HepG2 (cell line): ENCODE data around the gene BLZF1. TPM values are rescaled to one million over a fixed set of nuclear protein-coding genes. Genes with fewer than 3 reads are reported as not detected.

ENCODE experiments used
- ATAC-seq: fragments of 200-7000 bp; cut with Tn5 transposase; 3 replicates; pipeline ENCODE4 v1.9.1; 2020; ENCODE audit warnings: mild to moderate bottlenecking, moderate library complexity
- BruUV-seq: library from RNA; stranded (reverse); fragments of 400-500 nt; replicated peaks from 2 replicates; lab custom pipeline; 2021; lab: Mats Ljungman, UMichigan
- CTCF ChIA-PET: fragments of 300-600 bp; formaldehyde crosslinking; extraction: SDS; loops from one replicate; lab custom pipeline; 2021; ENCODE audit warnings: low total read pairs, inconsistent platforms, low intra/inter-chr PET ratio; lab: Yijun Ruan, JAX
- POLR2A ChIA-PET: fragments of 350-600 bp; sonication (Branson Sonifier 250); formaldehyde crosslinking; loops from one replicate; lab custom pipeline; 2020; ENCODE audit warnings: antibody characterized with exemption, inconsistent platforms; lab: Yijun Ruan, JAX
- DNase-seq: peaks from one replicate; pipeline ENCODE4 v3.0.0-alpha.2; 2015; ENCODE audit warnings: low spot score
- FAIRE-seq: peaks from 3 replicates; lab custom pipeline; 2011; peaks lifted over from hg19 to GRCh38; lab: Jason Lieb, UNC
- H2AFZ ChIP-seq: one replicate; pipeline ENCODE4 v1.6.1; 2011; ENCODE audit warnings: low read length, inconsistent platforms
- H3K27ac ChIP-seq: fragments of 300-600 bp; 3 replicates; pipeline ENCODE4 v1.8.0; 2011; ENCODE audit warnings: mixed run types, mild to moderate bottlenecking, mixed read lengths, low read length, inconsistent platforms; ENCODE audit not compliant: insufficient read depth; ENCODE audit errors: extremely low read length
- H3K27me3 ChIP-seq, 2 experiments: fragments of 200-600 bp in 1 of 2; 2 replicates in 1 of 2; 3 replicates in 1 of 2; pipeline versions ENCODE4 v1.6.0 to v1.8.0; 2011; ENCODE audit warnings: low read length in 2 of 2, mild to moderate bottlenecking in 2 of 2, moderate library complexity in 2 of 2, inconsistent platforms in 1 of 2; ENCODE audit not compliant: insufficient read depth in 2 of 2, control insufficient read depth in 1 of 2
- H3K36me3 ChIP-seq, 2 experiments: fragments of 200-600 bp in 1 of 2; replicated peaks in 1 of 2; 2 replicates in 1 of 2; 3 replicates in 1 of 2; pipeline versions ENCODE4 v1.5.1 to v1.8.0; 2011; ENCODE audit warnings: low read length in 2 of 2, inconsistent platforms in 1 of 2; ENCODE audit not compliant: insufficient read depth in 2 of 2, control insufficient read depth in 1 of 2
- H3K4me1 ChIP-seq: 2 replicates; pipeline ENCODE4 v1.5.1; 2012; ENCODE audit warnings: low read length, inconsistent platforms; ENCODE audit not compliant: insufficient read depth
- H3K4me2 ChIP-seq: 2 replicates; pipeline ENCODE4 v1.6.0; 2011; ENCODE audit warnings: low read depth, low read length, inconsistent platforms
- H3K4me3 ChIP-seq, 3 experiments: fragments of 200-600 bp in 1 of 3; sonication (generic), shearing (Covaris generic) in 1 of 3; replicated peaks in 1 of 3; 2 replicates each; pipeline ENCODE4 v1.5.1; 2011 to 2016; ENCODE audit warnings: low read length in 3 of 3, inconsistent platforms in 2 of 3, low read depth in 2 of 3, mild to moderate bottlenecking in 2 of 3, control low read depth in 1 of 3, mixed read lengths in 1 of 3; ENCODE audit not compliant: insufficient read depth in 1 of 3
- H3K79me2 ChIP-seq: one replicate; pipeline ENCODE4 v1.6.1; 2011; ENCODE audit warnings: low read length, inconsistent platforms; ENCODE audit not compliant: insufficient read depth
- H3K9ac ChIP-seq: 2 replicates; pipeline ENCODE4 v1.6.0; 2011; ENCODE audit warnings: mild to moderate bottlenecking, low read depth, low read length, inconsistent platforms; ENCODE audit not compliant: insufficient read depth
- H3K9me3 ChIP-seq: 2 replicates; pipeline ENCODE4 v1.5.1; 2012; ENCODE audit warnings: mild to moderate bottlenecking, low read length
- H4K20me1 ChIP-seq: 2 replicates; pipeline ENCODE4 v1.6.0; 2011; ENCODE audit warnings: inconsistent platforms, mild to moderate bottlenecking, low read length, moderate library complexity; ENCODE audit not compliant: insufficient read depth
- ATRX ChIP-seq: sonication (generic); formaldehyde crosslinking; IDR thresholded peaks from 2 replicates; pipeline ENCODE4 v1.4.0; 2020; ENCODE audit warnings: missing genetic modification reagents, borderline replicate concordance
- CBX2 ChIP-seq, 2 experiments: fragments of 200-600 bp in 1 of 2; sonication (generic); formaldehyde crosslinking in 1 of 2; IDR thresholded peaks; 2 replicates each; pipeline versions ENCODE4 v1.7.0 to v1.8.1; 2018 to 2022; ENCODE audit warnings: low read depth in 2 of 2, low read length in 1 of 2, mild to moderate bottlenecking in 1 of 2, missing genetic modification reagents in 1 of 2
- DMTF1 ChIP-seq: sonication (generic); formaldehyde crosslinking; IDR thresholded peaks from 2 replicates; pipeline ENCODE4 v1.4.0; 2020; ENCODE audit warnings: mild to moderate bottlenecking, missing genetic modification reagents
- HNRNPL ChIP-seq: fragments of 200-400 bp; formaldehyde crosslinking; IDR thresholded peaks from 2 replicates; pipeline ENCODE4 v1.6.1; 2017; ENCODE audit warnings: mild to moderate bottlenecking, low read depth, low read length
- HOXA5 ChIP-seq: sonication (generic); formaldehyde crosslinking; IDR thresholded peaks from 2 replicates; pipeline ENCODE4 v1.4.0; 2020; ENCODE audit warnings: missing genetic modification reagents
- IRF2 ChIP-seq: IDR thresholded peaks from 2 replicates; pipeline ENCODE4 v1.6.1; 2018; ENCODE audit warnings: missing genetic modification reagents, missing compliant biosample characterization
- KAT7 ChIP-seq: IDR thresholded peaks from 2 replicates; pipeline ENCODE4 v1.6.1; 2018; ENCODE audit warnings: borderline replicate concordance, missing compliant biosample characterization
- MAFG ChIP-seq: sonication (generic); formaldehyde crosslinking; IDR thresholded peaks from 2 replicates; pipeline ENCODE4 v1.5.1; 2020; ENCODE audit warnings: mild to moderate bottlenecking, missing genetic modification reagents
- MEIS1 ChIP-seq: sonication (generic); formaldehyde crosslinking; IDR thresholded peaks from 2 replicates; pipeline ENCODE4 v1.9.0; 2021; ENCODE audit warnings: mild to moderate bottlenecking, missing genetic modification reagents, moderate library complexity, borderline replicate concordance
- NFE2 ChIP-seq: sonication (generic); formaldehyde crosslinking; IDR thresholded peaks from 2 replicates; pipeline ENCODE4 v1.4.0; 2020; ENCODE audit warnings: missing genetic modification reagents
- PHF20 ChIP-seq: sonication (generic); formaldehyde crosslinking; IDR thresholded peaks from 2 replicates; pipeline ENCODE4 v1.5.0; 2020; ENCODE audit warnings: mild to moderate bottlenecking, missing genetic modification reagents
- SRF ChIP-seq: IDR thresholded peaks from 2 replicates; pipeline ENCODE4 v1.6.1; 2011; ENCODE audit warnings: mild to moderate bottlenecking, low read depth, low read length, moderate library complexity
- ZNF597 ChIP-seq: sonication (generic); formaldehyde crosslinking; IDR thresholded peaks from 2 replicates; pipeline ENCODE4 v1.5.0; 2020; ENCODE audit warnings: missing genetic modification reagents
- ZNF644 ChIP-seq: IDR thresholded peaks from 2 replicates; pipeline ENCODE4 v1.6.1; 2016; ENCODE audit warnings: low read depth
- WGBS: methylation state at CpG from one replicate; pipeline ENCODE4 v1.1.6; 2017; ENCODE audit warnings: low lambda C conversion rate; 5-methylcytosine and 5-hydroxymethylcytosine counted together
- in situ Hi-C: cut with HindIII; loops from 2 replicates; pipeline ENCODE4 v1.10.0; 2017; ENCODE audit warnings: low pct_unique_long_range_greater_than_20kb; ENCODE audit not compliant: extremely low pct_ligation_motif_present
- intact Hi-C: fragments of 100-400 bp; cut with micrococcal nuclease; formaldehyde crosslinking; loops from one replicate; pipeline ENCODE4 v1.10.0; 2022; ENCODE audit not compliant: unreplicated experiment
- polyA plus RNA-seq, 8 experiments: library from polyadenylated mRNA; depleted of rRNA in 3 of 8; stranded (reverse) in 7 of 8; unstranded in 1 of 8; fragments of >200 nt; fragmentation: Illumina TruSeq in 4 of 8; extraction: Trizol in 4 of 8; gene quantifications; 2 replicates each; pipeline versions ENCODE4 v1.2.1 to v1.2.3, GENCODE V29; 2011 to 2016; ENCODE audit warnings: low read depth in 4 of 8, missing spikeins in 1 of 8, mixed read lengths in 1 of 8; ENCODE audit not compliant: insufficient read depth in 1 of 8
- total RNA-seq, 5 experiments: library from RNA; depleted of rRNA; stranded (reverse); fragments of >200 nt; fragmentation: Illumina TruSeq; extraction: Trizol; gene quantifications; 2 replicates each; pipeline ENCODE4 v1.2.3, GENCODE V29; 2016; ENCODE audit warnings: low read depth in 1 of 5

Gene BLZF1
- total and polyA plus RNA-seq, 2 of the 13 experiments (the other 11 are each of a cell fraction or from before 2014, with no cell fraction given), result 4.5 to 13.7 TPM

- Histone ChIP-seq H4K20me1 (no peaks in the 10 kb centered on the region), H3K36me3 (no peaks in the 10 kb centered on the region), H3K79me2 (peaks cover 2% of the 10 kb centered on the region), H3K4me2 (no peak overlapping the region), H3K27me3 (no peaks in the 10 kb centered on the region; a peak in 2 of 5 replicates), H3K4me3 (no peak overlapping the region), H3K27ac (no peak overlapping the region), H3K9ac (no peak overlapping the region), H2AFZ (no peak overlapping the region), H3K9me3 (0 out of 2 replicates have a peak, but pooled peaks cover 4% of the 10 kb centered on the region), H3K4me1 (peaks cover 14% of the 10 kb centered on the region)
- ChIA-PET POLR2A (no interaction called here), CTCF (no interaction called here)
- no TSS peak for BruUV-seq
- no peak for ATAC-seq
- 95% methylated on average over 5 of the region's 5 CpGs for WGBS
- intact Hi-C loops, result no loop called here
- no peak for DNase-seq
- FAIRE-seq, result no peak
- TF ChIP-seq IRF2 (no peak), MAFG (CRISPR knock-in tag) (no peak), PHF20 (CRISPR knock-in tag) (no peak), NFE2 (CRISPR knock-in tag) (no peak), ZNF644 (CRISPR knock-in tag) (no peak), HOXA5 (no peak), CBX2 (IDR thresholded peaks at IDR 0.05; ENCODE audit: low read depth, low read length) (no peak), CBX2 (CRISPR knock-in tag; IDR thresholded peaks at IDR 0.05; ENCODE audit: low read depth) (no peak)
- in situ Hi-C loops, result no loop called here
Observed at GRCh38 chr1:169363046-169363730, 4.8 kb upstream of the BLZF1 start.

- H3K79me2 ChIP-seq, result peaks cover 14% of the 10 kb centered on the region
- CTCF ChIA-PET, result no interaction called here
- ATAC-seq, result no peak
- TF ChIP-seq KAT7 (CRISPR knock-in tag) (no peak), SRF (no peak), ZNF597 (no peak), HNRNPL (no peak), MEIS1 (CRISPR knock-in tag) (no peak), DMTF1 (CRISPR knock-in tag) (no peak), ATRX (CRISPR knock-in tag) (no peak)
Observed at GRCh38 chr1:169364948-169365347, 3.0 kb upstream of the BLZF1 start.

More at GRCh38 chr1:169364948-169365347, 3.0 kb upstream of the BLZF1 start:
- POLR2A ChIA-PET, result no interaction called here
- Histone ChIP-seq H3K4me2 (no peak overlapping the region), H3K27me3 (no peaks in the 10 kb centered on the region; a peak in 2 of 5 replicates), H3K27ac (no peak overlapping the region), H3K4me3 (no peak overlapping the region), H3K4me1 (peaks cover 25% of the 10 kb centered on the region), H2AFZ (no peak overlapping the region), H4K20me1 (no peaks in the 10 kb centered on the region), H3K9ac (no peak overlapping the region), H3K9me3 (0 out of 2 replicates have a peak, but pooled peaks cover 4% of the 10 kb centered on the region), H3K36me3 (peaks cover 0 to 2% of the 10 kb centered on the region in 2 experiments; a peak in 1 of 5 replicates)
- in situ Hi-C loops (no loop called here), intact Hi-C loops (no loop called here)
- FAIRE-seq (no peak), DNase-seq (no peak)
- no TSS peak for BruUV-seq
- WGBS, result 98% methylated on average over 2 of the region's 2 CpGs
